PFSK-1 (cell line): ENCODE measurements around the gene H2BK1.

Experiments
- POLR2AphosphoS5 ChIP-seq: IDR thresholded peaks from 2 replicates; pipeline ENCODE4 v1.6.1; 2012; ENCODE audit warnings: low read depth, mild to moderate bottlenecking, control low read depth, low read length, moderate library complexity
- TAF1 ChIP-seq: IDR thresholded peaks from 2 replicates; pipeline ENCODE4 v1.6.1; 2012; ENCODE audit warnings: low read length, control low read depth, borderline replicate concordance; ENCODE audit not compliant: insufficient read depth

- TF ChIP-seq TAF1 (no peak), POLR2AphosphoS5 (peak; percentile 8; the same call in 1 of the 2 replicates)
Measured at GRCh38 chr7:151211155-151211772, 976 bp upstream of the H2BK1 start.
